Keratinocyte (primary cell): Measurements from ENCODE around the gene CCNYL1. TPM values are rescaled to one million over a fixed set of nuclear protein-coding genes. Genes with fewer than 3 reads are reported as not detected.

Source experiments
- DNase-seq: peaks from one replicate; pipeline ENCODE4 v3.0.0-alpha.2; 2011; ENCODE audit warnings: low read depth, missing footprints, low spot score
- FAIRE-seq: peaks from 2 replicates; lab custom pipeline; 2011; peaks lifted over from hg19 to GRCh38; lab: Jason Lieb, UNC
- H2AFZ ChIP-seq: 2 replicates; pipeline ENCODE4 v1.6.0; 2012; ENCODE audit warnings: low read length, control low read depth, inconsistent platforms; ENCODE audit not compliant: control insufficient read depth
- H3K27ac ChIP-seq: 2 replicates; pipeline ENCODE4 v1.5.1; 2011; ENCODE audit warnings: low read length; ENCODE audit not compliant: control insufficient read depth, insufficient read depth
- H3K27me3 ChIP-seq: 3 replicates; pipeline ENCODE4 v1.6.0; 2011; ENCODE audit warnings: low read length; ENCODE audit not compliant: control insufficient read depth, insufficient read depth; ENCODE audit errors: extremely low read depth
- H3K36me3 ChIP-seq, 2 experiments: 2 replicates in 1 of 2; 3 replicates in 1 of 2; pipeline ENCODE4 v1.5.1; 2011; ENCODE audit warnings: low read length in 2 of 2, mild to moderate bottlenecking in 1 of 2; ENCODE audit not compliant: control insufficient read depth in 2 of 2, insufficient read depth in 2 of 2; ENCODE audit errors: extremely low read depth in 1 of 2
- H3K4me1 ChIP-seq: 3 replicates; pipeline ENCODE4 v1.5.1; 2011; ENCODE audit warnings: low read length; ENCODE audit not compliant: control insufficient read depth, insufficient read depth; ENCODE audit errors: extremely low read depth
- H3K4me2 ChIP-seq: 3 replicates; pipeline ENCODE4 v1.6.0; 2011; ENCODE audit warnings: low read depth, low read length; ENCODE audit not compliant: control insufficient read depth, insufficient read depth; ENCODE audit errors: extremely low read depth
- H3K4me3 ChIP-seq, 3 experiments: fragments of 200-600 bp in 1 of 3; sonication (generic) in 1 of 3; 2 replicates in 2 of 3; 3 replicates in 1 of 3; pipeline ENCODE4 v1.5.1; 2011 to 2016; ENCODE audit warnings: low read length in 3 of 3, mild to moderate bottlenecking in 3 of 3, control low read depth in 2 of 3, inconsistent platforms in 1 of 3, low read depth in 1 of 3, mixed read lengths in 1 of 3, mixed run types in 1 of 3, moderate library complexity in 1 of 3; ENCODE audit not compliant: control insufficient read depth in 2 of 3, insufficient read depth in 2 of 3; ENCODE audit errors: extremely low read depth in 1 of 3
- H3K79me2 ChIP-seq: 2 replicates; pipeline ENCODE4 v1.6.0; 2012; ENCODE audit warnings: low read length; ENCODE audit not compliant: control insufficient read depth, insufficient read depth
- H3K9ac ChIP-seq: 3 replicates; pipeline ENCODE4 v1.6.0; 2011; ENCODE audit warnings: low read length; ENCODE audit not compliant: control insufficient read depth, insufficient read depth; ENCODE audit errors: extremely low read depth
- H3K9me1 ChIP-seq: 3 replicates; pipeline ENCODE4 v1.6.0; 2011; ENCODE audit warnings: low read length; ENCODE audit not compliant: control insufficient read depth, insufficient read depth; ENCODE audit errors: extremely low read depth
- H3K9me3 ChIP-seq: 2 replicates; pipeline ENCODE4 v1.5.1; 2012; ENCODE audit warnings: low read depth, low read length; ENCODE audit not compliant: control insufficient read depth
- H4K20me1 ChIP-seq: 3 replicates; pipeline ENCODE4 v1.6.0; 2011; ENCODE audit warnings: low read length; ENCODE audit not compliant: control insufficient read depth, insufficient read depth; ENCODE audit errors: extremely low read depth
- CTCF ChIP-seq, 3 experiments: IDR thresholded peaks in 1 of 3; conservative IDR thresholded peaks in 1 of 3; optimal IDR thresholded peaks in 1 of 3; 2 replicates in 2 of 3; 3 replicates in 1 of 3; pipeline versions ENCODE3 to v1.5.1; 2011; ENCODE audit warnings: low read length in 3 of 3, mild to moderate bottlenecking in 3 of 3, moderate library complexity in 2 of 3, control low read depth in 1 of 3, inconsistent platforms in 1 of 3; ENCODE audit not compliant: insufficient read depth in 2 of 3; ENCODE audit errors: extremely low read depth in 1 of 3
- EZH2 ChIP-seq: IDR thresholded peaks from one replicate; pipeline ENCODE4 v1.6.1; 2012; ENCODE audit warnings: inconsistent platforms, mild to moderate bottlenecking, low read length, moderate library complexity
- dilution Hi-C: fragments of 300-500 bp; cut with MboI; formaldehyde crosslinking; loops from one replicate; pipeline ENCODE4 v1.7.0; 2020; ENCODE audit warnings: low sequenced_read_pairs; ENCODE audit not compliant: extremely low pct_ligation_motif_present
- polyA plus RNA-seq, 5 experiments: library from polyadenylated mRNA; depleted of rRNA in 3 of 5; stranded (reverse) in 3 of 5; stranded (forward) in 1 of 5; unstranded in 1 of 5; fragments of >200 nt; gene quantifications; 1 replicate in 1 of 5; 2 replicates in 3 of 5; 3 replicates in 1 of 5; pipeline versions ENCODE4 v1.2.1 to v1.2.3, GENCODE V29; 2011 to 2012; ENCODE audit warnings: missing spikeins in 2 of 5, low read depth in 1 of 5, low replicate concordance in 1 of 5

The CCNYL1 gene
- polyA plus RNA-seq, 1 donor (not counting 4 experiments of a cell fraction or from before 2014, with no cell fraction given) = 29.9 TPM

- Histone ChIP-seq H3K27me3 (no peaks in the 10 kb centered on the region), H2AFZ (no peak overlapping the region), H3K9me1 (no peaks in the 10 kb centered on the region), H3K9me3 (no peaks in the 10 kb centered on the region), H4K20me1 (no peaks in the 10 kb centered on the region), H3K36me3 (peaks cover 22 to 23% of the 10 kb centered on the region in 2 experiments), H3K4me2 (no peak overlapping the region), H3K27ac (no peak overlapping the region), H3K4me1 (no peaks in the 10 kb centered on the region), H3K9ac (no peak overlapping the region), H3K4me3 (no peak overlapping the region), H3K79me2 (no peaks in the 10 kb centered on the region)
- no peak for FAIRE-seq
- DNase-seq = no peak
- no peak for TF ChIP-seq EZH2
- TF ChIP-seq CTCF (optimal IDR thresholded peaks at IDR 0.05 in 1 of 3, IDR thresholded peaks at IDR 0.05 in 1 of 3, conservative IDR thresholded peaks at IDR 0.05 in 1 of 3; ENCODE audit: extremely low read depth in 1 of 3, insufficient read depth in 2 of 3, low read length in 3 of 3) = no peak
- dilution Hi-C loops = no loop called here
Measured at GRCh38 chr2:207747653-207748560, 36.5 kb downstream of the CCNYL1 start.

- DNase-seq (no peak), FAIRE-seq (no peak)
- dilution Hi-C loops = no loop called here
- no peak for TF ChIP-seq EZH2
- TF ChIP-seq CTCF (optimal IDR thresholded peaks at IDR 0.05 in 1 of 3, IDR thresholded peaks at IDR 0.05 in 1 of 3, conservative IDR thresholded peaks at IDR 0.05 in 1 of 3; ENCODE audit: extremely low read depth in 1 of 3, insufficient read depth in 2 of 3, low read length in 3 of 3) = no peak
- Histone ChIP-seq H3K27me3 (no peaks in the 10 kb centered on the region), H3K9me1 (no peaks in the 10 kb centered on the region), H3K36me3 (peaks cover 18 to 22% of the 10 kb centered on the region in 2 experiments), H4K20me1 (no peaks in the 10 kb centered on the region), H3K9ac (no peak overlapping the region), H3K9me3 (no peaks in the 10 kb centered on the region), H3K79me2 (no peaks in the 10 kb centered on the region), H2AFZ (no peak overlapping the region), H3K4me2 (no peak overlapping the region), H3K4me1 (no peaks in the 10 kb centered on the region), H3K27ac (no peak overlapping the region), H3K4me3 (no peak overlapping the region)
Measured at GRCh38 chr2:207748993-207749392, 37.6 kb downstream of the CCNYL1 start.
